ENCODE data around the gene AAK1.

DNA sequence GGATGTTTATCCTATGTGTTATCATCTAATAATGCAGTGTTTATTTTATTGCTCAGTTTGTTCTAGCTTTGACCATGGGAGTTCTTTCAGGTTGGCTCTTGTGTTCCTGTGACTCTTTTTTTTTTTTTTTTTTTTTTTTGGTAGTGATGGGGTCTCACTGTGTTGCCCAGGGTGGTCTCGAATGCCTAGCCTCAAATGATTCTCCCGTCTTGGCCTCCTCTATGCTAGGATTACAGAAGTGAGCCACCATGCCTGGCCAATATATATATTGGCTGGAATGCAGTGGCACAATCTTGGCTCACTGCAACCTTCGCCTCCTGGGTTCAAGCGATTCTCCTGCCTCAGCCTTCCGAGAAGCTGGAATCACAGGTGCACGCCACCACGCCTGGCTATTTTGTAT lies 187.4 kb downstream of the AAK1 start:
- TF ChIP-seq POLR2A (IDR thresholded peaks at IDR 0.05) (no peak), POLR2AphosphoS5 (IDR thresholded peaks at IDR 0.05) (no peak)
- TF ChIP-seq, protein P1, sequence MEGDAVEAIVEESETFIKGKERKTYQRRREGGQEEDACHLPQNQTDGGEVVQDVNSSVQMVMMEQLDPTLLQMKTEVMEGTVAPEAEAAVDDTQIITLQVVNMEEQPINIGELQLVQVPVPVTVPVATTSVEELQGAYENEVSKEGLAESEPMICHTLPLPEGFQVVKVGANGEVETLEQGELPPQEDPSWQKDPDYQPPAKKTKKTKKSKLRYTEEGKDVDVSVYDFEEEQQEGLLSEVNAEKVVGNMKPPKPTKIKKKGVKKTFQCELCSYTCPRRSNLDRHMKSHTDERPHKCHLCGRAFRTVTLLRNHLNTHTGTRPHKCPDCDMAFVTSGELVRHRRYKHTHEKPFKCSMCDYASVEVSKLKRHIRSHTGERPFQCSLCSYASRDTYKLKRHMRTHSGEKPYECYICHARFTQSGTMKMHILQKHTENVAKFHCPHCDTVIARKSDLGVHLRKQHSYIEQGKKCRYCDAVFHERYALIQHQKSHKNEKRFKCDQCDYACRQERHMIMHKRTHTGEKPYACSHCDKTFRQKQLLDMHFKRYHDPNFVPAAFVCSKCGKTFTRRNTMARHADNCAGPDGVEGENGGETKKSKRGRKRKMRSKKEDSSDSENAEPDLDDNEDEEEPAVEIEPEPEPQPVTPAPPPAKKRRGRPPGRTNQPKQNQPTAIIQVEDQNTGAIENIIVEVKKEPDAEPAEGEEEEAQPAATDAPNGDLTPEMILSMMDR (IDR thresholded peaks at IDR 0.05): no peak

All from stomach (tissue), 4 donors.